ENCODE data around the gene FBXO42.

DNA sequence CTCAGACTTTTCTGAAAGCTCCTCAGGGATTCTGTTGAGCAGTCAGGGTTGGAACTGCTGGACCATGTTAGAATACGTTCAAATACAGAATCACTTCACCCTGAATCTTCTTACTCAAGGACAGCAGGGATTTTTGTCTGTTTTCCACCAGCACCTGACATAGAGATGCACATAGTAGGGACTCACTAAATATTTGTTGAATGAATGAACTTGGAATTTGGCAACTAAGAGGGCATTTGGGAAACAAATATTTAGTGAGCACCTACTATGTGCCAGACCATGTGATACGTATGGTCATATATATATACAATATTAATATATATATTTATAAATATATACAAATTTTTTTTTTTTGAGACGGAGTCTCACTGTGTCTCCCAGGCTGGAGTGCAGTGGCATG is 4.6 kb upstream of the FBXO42 start:
- no peak for TF ChIP-seq ZBTB7A (IDR thresholded peaks at IDR 0.05; ENCODE audit: low read depth)
- TF ChIP-seq MAX (IDR thresholded peaks at IDR 0.05), result no peak
- no peak for TF ChIP-seq USF1 (IDR thresholded peaks at IDR 0.05)
- no peak for TF ChIP-seq EGR1 (IDR thresholded peaks at IDR 0.05)
- TF ChIP-seq RAD21 (IDR thresholded peaks at IDR 0.05; ENCODE audit: low read depth), result no peak
- no peak for TF ChIP-seq NFIC (IDR thresholded peaks at IDR 0.05)
- TF ChIP-seq TCF12 (IDR thresholded peaks at IDR 0.05; ENCODE audit: low read depth), result no peak

Measured in Ishikawa (cell line).